Measurements from ENCODE around the gene KATNB1. TPM values are rescaled to one million over a fixed set of nuclear protein-coding genes. Genes with fewer than 3 reads are reported as not detected.

Gene KATNB1
- total and polyA plus RNA-seq, 4 donors, result 14.9 to 39.3 (median 20.1) TPM

- Histone ChIP-seq H3K27ac (ENCODE audit: low read depth in 1 of 2, low read length in 1 of 2) (no peak overlapping the region), H3K36me3 (ENCODE audit: control insufficient read depth in 4 of 4, insufficient read depth in 4 of 4, low read length in 4 of 4) (no peaks in the 10 kb centered on the region), H3K9ac (ENCODE audit: insufficient read depth in 1 of 2, low read length in 2 of 2) (no peak overlapping the region), H3K9me3 (ENCODE audit: control insufficient read depth in 4 of 4, insufficient read depth in 3 of 4, low read length in 3 of 4) (no peaks in the 10 kb centered on the region), H3K27me3 (ENCODE audit: control insufficient read depth in 3 of 3, insufficient read depth in 3 of 3, low read length in 2 of 3) (peaks cover 0 to 3% (median 0%) of the 10 kb centered on the region in 3 donors), H3K4me3 (no peak overlapping the region), H3K4me1 (ENCODE audit: control insufficient read depth in 5 of 5, insufficient read depth in 5 of 5, low read length in 5 of 5) (peaks cover 0 to 6% (median 0%) of the 10 kb centered on the region in 5 donors)
- WGBS, 2 donors, result 40 to 57% methylated on average over 4 of the region's 4 CpGs
- no peak for TF ChIP-seq CTCF (IDR thresholded peaks at IDR 0.05; ENCODE audit: control extremely low read depth, extremely low read depth)
- DNase-seq (no peak), ATAC-seq (ENCODE audit: insufficient read depth, low FRiP score) (no peak)
Measured at GRCh38 chr16:57690782-57691471, 44.6 kb upstream of the KATNB1 start.

GRCh38 chr16:57692636-57693035 lies 42.9 kb upstream of the KATNB1 start:
- Histone ChIP-seq H3K9ac (ENCODE audit: insufficient read depth in 1 of 2, low read length in 2 of 2) (no peak overlapping the region), H3K27me3 (ENCODE audit: control insufficient read depth in 3 of 3, insufficient read depth in 3 of 3, low read length in 2 of 3) (peaks cover 0 to 3% (median 0%) of the 10 kb centered on the region in 3 donors), H3K4me3 (no peak overlapping the region), H3K4me1 (ENCODE audit: control insufficient read depth in 5 of 5, insufficient read depth in 5 of 5, low read length in 5 of 5) (peaks cover 0 to 6% (median 0%) of the 10 kb centered on the region in 5 donors), H3K36me3 (ENCODE audit: control insufficient read depth in 4 of 4, insufficient read depth in 4 of 4, low read length in 4 of 4) (no peaks in the 10 kb centered on the region), H3K9me3 (ENCODE audit: control insufficient read depth in 4 of 4, insufficient read depth in 3 of 4, low read length in 3 of 4) (no peaks in the 10 kb centered on the region), H3K27ac (ENCODE audit: low read depth in 1 of 2, low read length in 1 of 2) (no peak overlapping the region)
- ATAC-seq (ENCODE audit: insufficient read depth, low FRiP score) (no peak), DNase-seq (no peak)
- TF ChIP-seq CTCF (IDR thresholded peaks at IDR 0.05; ENCODE audit: control extremely low read depth, extremely low read depth), result no peak
- 75% methylated on average over 2 of the region's 2 CpGs for WGBS, 2 donors

GRCh38 chr16:57693550-57693949 lies 42.0 kb upstream of the KATNB1 start:
- peaks cover 0 to 6% (median 0%) of the 10 kb centered on the region in 5 donors for H3K4me1 ChIP-seq (ENCODE audit: control insufficient read depth in 5 of 5, insufficient read depth in 5 of 5, low read length in 5 of 5)
- no peaks in the 10 kb centered on the region for H3K9me3 ChIP-seq (ENCODE audit: control insufficient read depth in 4 of 4, insufficient read depth in 3 of 4, low read length in 3 of 4)
- no peaks in the 10 kb centered on the region for H3K36me3 ChIP-seq (ENCODE audit: control insufficient read depth in 4 of 4, insufficient read depth in 4 of 4, low read length in 4 of 4)
- ATAC-seq (ENCODE audit: insufficient read depth, low FRiP score) (no peak), DNase-seq (no peak)
- no peak for TF ChIP-seq CTCF (IDR thresholded peaks at IDR 0.05; ENCODE audit: control extremely low read depth, extremely low read depth)
- H3K9ac ChIP-seq (ENCODE audit: insufficient read depth in 1 of 2, low read length in 2 of 2), result no peak overlapping the region
- H3K27me3 ChIP-seq (ENCODE audit: control insufficient read depth in 3 of 3, insufficient read depth in 3 of 3, low read length in 2 of 3), result peaks cover 0 to 3% (median 0%) of the 10 kb centered on the region in 3 donors
- WGBS, 2 donors, result 78 to 85% methylated on average over 4 of the region's 4 CpGs
- no peak overlapping the region for H3K27ac ChIP-seq (ENCODE audit: low read depth in 1 of 2, low read length in 1 of 2)
- H3K4me3 ChIP-seq, result no peak overlapping the region

All from lung (tissue), 12 donors.